Astrocyte of the spinal cord (primary cell): ENCODE data around the gene TBL1XR1.
"Not testable (repeated sequence)": the region's sequence is repeated elsewhere in the genome, so short reads cannot be mapped to it uniquely, and the experiment has no call there.

Experiments used
- DNase-seq: peaks from one replicate; pipeline ENCODE4 v3.0.0; 2011; ENCODE audit warnings: low read depth, low spot score
- H3K4me3 ChIP-seq: 2 replicates; pipeline ENCODE4 v1.5.1; 2011; ENCODE audit warnings: low read depth, mild to moderate bottlenecking, low read length, moderate library complexity
- CTCF ChIP-seq: IDR thresholded peaks from 2 replicates; pipeline ENCODE4 v1.5.1; 2012; ENCODE audit warnings: low read depth, mild to moderate bottlenecking, low read length, inconsistent platforms
- in situ Hi-C: cut with HindIII; loops from 2 replicates; pipeline ENCODE4 v1.10.0; 2017; ENCODE audit warnings: low sequenced_read_pairs

Gene TBL1XR1

GRCh38 chr3:177169936-177170722, 27.2 kb downstream of the TBL1XR1 start:
- no peak overlapping the region for H3K4me3 ChIP-seq
- no peak for DNase-seq
- in situ Hi-C loops, result no loop called here
- no peak for TF ChIP-seq CTCF

GRCh38 chr3:177168431-177168830, 28.9 kb downstream of the TBL1XR1 start:
- no peak for TF ChIP-seq CTCF
- DNase-seq, result no peak
- in situ Hi-C loops, result no loop called here
- H3K4me3 ChIP-seq, result no peak overlapping the region

- no peak for TF ChIP-seq CTCF
- no peak overlapping the region for H3K4me3 ChIP-seq
- DNase-seq, result no peak
- in situ Hi-C loops, result no loop called here
Measured at GRCh38 chr3:177162742-177163141, 34.5 kb downstream of the TBL1XR1 start.

- DNase-seq, H3K4me3 ChIP-seq, in situ Hi-C loops: not testable (repeated sequence)
Measured at GRCh38 chr3:177161603-177162002, 35.7 kb downstream of the TBL1XR1 start.

GRCh38 chr3:177158461-177158860, 38.8 kb downstream of the TBL1XR1 start:
- DNase-seq, result no peak
- no peak overlapping the region for H3K4me3 ChIP-seq
- in situ Hi-C loops, result no loop called here
- TF ChIP-seq CTCF, result no peak

GRCh38 chr3:177157492-177157891, 39.8 kb downstream of the TBL1XR1 start:
- H3K4me3 ChIP-seq, result no peak overlapping the region
- in situ Hi-C loops, result no loop called here
- TF ChIP-seq CTCF, result no peak
- no peak for DNase-seq

- in situ Hi-C loops, result no loop called here
- DNase-seq, result no peak
- H3K4me3 ChIP-seq, result no peak overlapping the region
- TF ChIP-seq CTCF, result no peak
Measured at GRCh38 chr3:177154733-177155132, 42.5 kb downstream of the TBL1XR1 start.
